Activated CD4-positive, CD25-positive, alpha-beta regulatory T cell treated with anti-CD3 and anti-CD28 coated beads, Interleukin-2, amount 50 U/mL, for 72 hours (primary cell): ENCODE measurements around the gene CPHXL.

Experiments used
- DNase-seq: peaks from one replicate; pipeline ENCODE4 v3.0.0; 2021

Gene CPHXL

GRCh38 chr16:75726390-75726789 lies at the start of gene CPHXL:
TSS of gene CPHXL (minus strand) at chr16:75726490. CDS start at chr16:75726442, 48 bp downstream.
- no peak for DNase-seq

- no peak for DNase-seq
Measured at GRCh38 chr16:75774197-75774596, 47.9 kb upstream of the CPHXL start.

- DNase-seq: no peak
Measured at GRCh38 chr16:75770051-75770450, 43.8 kb upstream of the CPHXL start.

- no peak for DNase-seq
Measured at GRCh38 chr16:75764154-75764768, 38.0 kb upstream of the CPHXL start.

GRCh38 chr16:75763204-75763603 lies 36.9 kb upstream of the CPHXL start:
- DNase-seq: no peak

GRCh38 chr16:75762746-75763145 lies 36.5 kb upstream of the CPHXL start:
- DNase-seq: no peak

GRCh38 chr16:75761108-75761507 lies 34.8 kb upstream of the CPHXL start:
- no peak for DNase-seq

GRCh38 chr16:75760018-75760519 lies 33.8 kb upstream of the CPHXL start:
- no peak for DNase-seq

GRCh38 chr16:75758215-75758614 lies 31.9 kb upstream of the CPHXL start:
- no peak for DNase-seq

- no peak for DNase-seq
Measured at GRCh38 chr16:75754141-75754540, 27.9 kb upstream of the CPHXL start.

GRCh38 chr16:75750528-75750927 lies 24.2 kb upstream of the CPHXL start:
- no peak for DNase-seq

GRCh38 chr16:75746359-75746758 lies 20.1 kb upstream of the CPHXL start:
- DNase-seq: no peak

GRCh38 chr16:75745823-75746222 lies 19.5 kb upstream of the CPHXL start:
- no peak for DNase-seq

GRCh38 chr16:75745242-75745641 lies 19.0 kb upstream of the CPHXL start:
- no peak for DNase-seq

GRCh38 chr16:75742424-75743047 lies 16.2 kb upstream of the CPHXL start:
- no peak for DNase-seq

- no peak for DNase-seq
Measured at GRCh38 chr16:75733305-75734211, 7.3 kb upstream of the CPHXL start.

GRCh38 chr16:75732871-75733270 lies 6.6 kb upstream of the CPHXL start:
- no peak for DNase-seq

- no peak for DNase-seq
Measured at GRCh38 chr16:75727221-75727620, 931 bp upstream of the CPHXL start.

- DNase-seq: no peak
Measured at GRCh38 chr16:75718452-75718851, 7.8 kb downstream of the CPHXL start.

- no peak for DNase-seq
Measured at GRCh38 chr16:75714661-75715060, 11.6 kb downstream of the CPHXL start.

- no peak for DNase-seq
Measured at GRCh38 chr16:75710344-75710743, 15.9 kb downstream of the CPHXL start.

- DNase-seq: no peak
Measured at GRCh38 chr16:75703306-75703705, 23.0 kb downstream of the CPHXL start.

- no peak for DNase-seq
Measured at GRCh38 chr16:75702242-75702641, 24.0 kb downstream of the CPHXL start.

GRCh38 chr16:75701361-75701760 lies 24.9 kb downstream of the CPHXL start, which contains the start of gene DUXB:
TSS of gene DUXB (minus strand) at chr16:75701461. CDS start at chr16:75701418, 43 bp downstream.
- DNase-seq: no peak
